C4-2B (cell line): Measurements from ENCODE around the gene POU6F1.

Source experiments
- ZFX ChIP-seq: fragments of 450-650 bp; IDR thresholded peaks from 2 replicates; pipeline ENCODE4 v1.6.1; 2017
- TF ChIP-seq, protein P1 (sequence below): fragments of 450-650 bp; conservative IDR thresholded peaks from 2 replicates; pipeline ENCODE4 v1.5.1; 2017; ENCODE audit warnings: mild to moderate bottlenecking

DNA sequence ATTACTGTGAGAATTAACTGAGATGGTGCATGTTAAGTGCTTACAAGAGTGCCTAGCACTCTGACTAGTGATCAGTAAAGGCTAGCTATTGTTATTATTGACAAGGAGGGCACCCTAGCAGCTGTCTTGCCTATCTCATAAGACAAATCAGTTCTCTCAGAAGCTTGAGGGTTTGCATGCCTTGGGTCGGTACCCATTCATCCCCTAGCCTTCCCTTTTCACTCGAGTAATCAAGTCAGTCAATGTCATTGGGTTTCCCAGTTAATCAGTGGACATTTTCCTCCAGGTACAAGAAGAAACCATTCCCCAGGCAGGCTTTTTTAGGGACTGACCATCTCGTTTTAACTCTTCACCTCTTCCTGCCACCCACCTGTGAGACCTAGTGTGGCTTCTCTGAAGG, 34.5 kb downstream of the POU6F1 start:
- TF ChIP-seq, protein P1, sequence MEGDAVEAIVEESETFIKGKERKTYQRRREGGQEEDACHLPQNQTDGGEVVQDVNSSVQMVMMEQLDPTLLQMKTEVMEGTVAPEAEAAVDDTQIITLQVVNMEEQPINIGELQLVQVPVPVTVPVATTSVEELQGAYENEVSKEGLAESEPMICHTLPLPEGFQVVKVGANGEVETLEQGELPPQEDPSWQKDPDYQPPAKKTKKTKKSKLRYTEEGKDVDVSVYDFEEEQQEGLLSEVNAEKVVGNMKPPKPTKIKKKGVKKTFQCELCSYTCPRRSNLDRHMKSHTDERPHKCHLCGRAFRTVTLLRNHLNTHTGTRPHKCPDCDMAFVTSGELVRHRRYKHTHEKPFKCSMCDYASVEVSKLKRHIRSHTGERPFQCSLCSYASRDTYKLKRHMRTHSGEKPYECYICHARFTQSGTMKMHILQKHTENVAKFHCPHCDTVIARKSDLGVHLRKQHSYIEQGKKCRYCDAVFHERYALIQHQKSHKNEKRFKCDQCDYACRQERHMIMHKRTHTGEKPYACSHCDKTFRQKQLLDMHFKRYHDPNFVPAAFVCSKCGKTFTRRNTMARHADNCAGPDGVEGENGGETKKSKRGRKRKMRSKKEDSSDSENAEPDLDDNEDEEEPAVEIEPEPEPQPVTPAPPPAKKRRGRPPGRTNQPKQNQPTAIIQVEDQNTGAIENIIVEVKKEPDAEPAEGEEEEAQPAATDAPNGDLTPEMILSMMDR: no peak
- no peak for TF ChIP-seq ZFX
